NCI-H2227 treated with DMSO at 0.1 percent for 48 hours (cell line): Measurements from ENCODE around the gene DNAH12.
"Not testable (repeated sequence)": the region's sequence is repeated elsewhere in the genome, so short reads cannot be mapped to it uniquely, and the experiment has no call there.

Source experiments
- DNase-seq: peaks from one replicate; lab custom pipeline; 2025; lab: John Stamatoyannopoulos, UW

Gene DNAH12

DNA sequence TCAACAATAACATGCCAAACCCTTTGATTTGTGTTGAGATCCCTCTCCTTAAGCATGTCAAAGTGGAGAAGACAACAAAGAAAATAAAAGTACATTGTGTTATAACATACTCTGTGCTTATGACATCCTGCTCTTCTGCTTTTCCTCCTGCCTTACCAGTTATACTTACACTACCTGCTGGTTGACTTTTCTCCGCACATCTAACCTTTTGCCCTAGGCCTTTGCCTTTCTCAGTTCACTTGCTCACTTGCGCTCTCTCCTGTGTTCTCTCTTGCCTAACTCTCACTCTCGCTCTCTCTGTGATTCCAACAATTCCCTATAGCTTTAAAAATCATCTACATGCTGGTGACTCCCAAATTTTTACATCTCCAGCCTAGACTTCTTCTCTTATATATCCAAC, 5.7 kb downstream of the DNAH12 start:
- no peak for DNase-seq

DNA sequence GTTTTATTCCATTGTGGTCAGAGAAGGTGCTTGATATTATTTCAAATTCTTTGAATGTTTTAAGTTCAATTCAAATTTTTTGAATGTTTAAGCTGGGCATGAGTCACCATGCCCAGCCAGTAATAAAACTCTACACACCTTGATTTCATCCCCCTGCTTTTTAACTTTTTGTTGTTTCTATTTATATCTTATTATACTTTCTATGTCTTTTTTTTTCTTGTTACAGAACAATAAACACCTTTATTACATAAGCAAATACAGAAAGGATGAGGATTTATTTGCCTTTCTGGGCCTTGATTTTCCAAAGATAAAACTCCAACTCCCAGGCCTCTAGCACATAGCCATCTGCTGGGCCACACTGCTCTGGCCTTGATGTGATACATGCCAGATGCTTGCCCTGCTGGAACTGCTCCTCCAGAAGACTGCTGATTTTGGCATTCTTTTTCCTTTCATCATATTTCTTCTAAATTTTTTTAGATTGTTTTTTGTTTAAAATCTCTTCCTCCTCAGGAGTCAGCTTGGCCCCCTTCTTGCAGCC, 14.0 kb downstream of the DNAH12 start:
- no peak for DNase-seq

GRCh38 chr3:57518276-57518915, 25.7 kb downstream of the DNAH12 start:
- DNase-seq = no peak

DNA sequence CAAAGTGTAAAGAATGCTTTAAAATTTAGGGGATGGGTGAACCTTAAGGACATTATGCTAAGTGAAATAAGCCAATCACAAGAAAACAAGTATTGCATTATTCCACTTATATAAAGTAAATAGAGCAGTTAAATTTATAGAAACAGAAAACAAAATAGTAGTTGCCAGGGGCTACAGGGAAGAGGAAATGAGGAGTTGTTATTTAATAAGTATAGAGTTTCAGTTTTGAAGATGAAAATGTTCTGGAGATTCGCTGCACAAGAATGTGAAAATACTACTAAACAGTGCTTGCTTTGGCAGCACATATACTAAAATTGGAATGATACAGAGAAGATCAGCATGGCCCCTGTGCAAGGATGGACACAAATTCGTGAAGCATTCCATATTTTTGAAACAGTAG, 32.0 kb downstream of the DNAH12 start:
- no peak for DNase-seq

GRCh38 chr3:57505901-57506300, 38.2 kb downstream of the DNAH12 start:
- DNase-seq = no peak

DNA sequence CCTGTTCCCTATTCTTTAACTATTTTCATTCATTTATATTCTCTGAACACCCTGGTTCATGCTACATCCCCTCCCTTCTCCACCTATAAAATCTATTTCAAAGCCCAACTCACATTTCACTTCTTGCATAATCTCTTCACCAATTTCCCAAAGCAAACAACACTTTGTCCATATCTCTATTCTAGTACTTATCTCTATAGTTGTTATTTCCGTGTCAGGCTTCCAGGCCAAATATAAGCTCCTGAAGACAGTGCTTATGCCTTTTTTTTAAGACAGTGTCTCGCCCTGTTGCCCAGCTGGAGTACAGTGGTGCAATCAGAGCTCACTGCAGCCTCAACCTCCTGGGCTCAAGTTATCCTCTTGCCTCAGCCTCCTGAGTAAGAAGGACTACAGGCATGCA, 43.6 kb downstream of the DNAH12 start:
- no peak for DNase-seq

DNA sequence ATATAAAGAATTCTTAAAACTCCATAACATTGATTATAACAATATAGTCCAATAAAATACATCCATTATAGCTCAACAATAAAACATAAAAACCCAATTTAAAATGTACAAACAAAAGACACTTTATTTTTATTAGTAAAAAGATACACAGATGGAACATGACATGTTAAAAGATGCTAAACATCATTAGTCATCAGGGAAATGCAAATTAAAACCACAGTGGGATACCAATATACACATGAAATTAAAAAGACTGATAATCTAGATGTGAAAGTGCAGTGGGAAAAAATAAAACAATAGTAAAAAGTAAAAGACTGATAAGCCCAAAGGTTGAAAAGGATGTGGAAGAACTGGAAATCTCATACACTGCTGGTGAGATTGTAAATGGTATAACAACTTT, 46.2 kb downstream of the DNAH12 start:
- DNase-seq = no peak

DNA sequence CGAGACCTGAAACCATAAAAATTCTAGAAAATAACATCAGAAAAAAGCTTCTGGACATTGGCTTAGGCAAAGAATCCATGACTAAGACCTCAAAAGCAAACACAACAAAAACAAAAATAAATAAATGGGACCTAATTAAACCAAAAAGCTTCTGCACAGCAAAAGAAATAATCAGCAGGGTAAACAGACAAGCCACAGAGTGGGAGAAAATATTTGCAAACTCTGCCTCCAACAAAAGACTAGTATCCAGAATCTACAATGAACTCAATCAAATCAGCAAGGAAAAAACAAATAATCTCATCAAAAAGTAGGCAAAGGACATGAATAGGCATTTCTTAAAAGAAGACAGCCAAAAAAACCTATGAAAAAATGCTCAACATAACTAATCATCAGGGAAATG, 59.6 kb downstream of the DNAH12 start:
- no peak for DNase-seq

- DNase-seq = not testable (repeated sequence)
Observed at GRCh38 chr3:57477193-57477592, 67.0 kb downstream of the DNAH12 start.

- DNase-seq = no peak
Observed at GRCh38 chr3:57464801-57465200, 79.3 kb downstream of the DNAH12 start.

GRCh38 chr3:57464011-57464410, 80.1 kb downstream of the DNAH12 start:
- DNase-seq = no peak

DNA sequence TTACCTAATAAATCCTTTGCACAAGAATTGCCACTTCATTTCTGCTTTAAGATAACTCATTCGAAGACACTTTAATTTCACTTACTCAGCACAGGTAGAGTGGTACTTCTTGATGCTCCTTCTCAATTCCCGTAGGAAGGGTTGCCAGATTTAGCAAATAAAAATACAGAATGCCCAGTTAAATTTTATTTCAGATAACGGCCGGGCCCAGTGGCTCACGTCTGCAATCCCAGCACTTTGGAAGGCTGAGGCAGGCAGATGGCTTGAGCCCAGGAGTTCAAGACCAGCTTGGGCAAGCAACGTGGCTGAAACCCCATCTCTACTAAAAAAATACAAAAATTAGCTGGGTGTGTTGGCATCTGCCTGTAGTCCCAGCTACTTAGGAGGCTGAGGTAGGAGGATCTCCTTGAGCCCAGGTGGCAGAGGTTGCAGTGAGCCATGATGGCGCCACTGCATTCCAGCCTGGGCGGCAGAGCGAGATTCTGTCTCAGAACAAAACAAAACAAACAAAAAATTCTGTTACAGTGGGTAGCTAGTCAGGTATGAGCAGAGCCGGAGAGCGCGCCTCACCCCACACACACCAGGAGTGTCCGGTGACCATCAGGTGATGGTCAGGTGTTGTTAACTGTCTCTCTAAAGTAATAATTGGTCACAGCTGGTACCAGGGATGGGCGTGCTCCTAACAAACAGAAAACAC, 92.8 kb downstream of the DNAH12 start:
- no peak for DNase-seq

DNA sequence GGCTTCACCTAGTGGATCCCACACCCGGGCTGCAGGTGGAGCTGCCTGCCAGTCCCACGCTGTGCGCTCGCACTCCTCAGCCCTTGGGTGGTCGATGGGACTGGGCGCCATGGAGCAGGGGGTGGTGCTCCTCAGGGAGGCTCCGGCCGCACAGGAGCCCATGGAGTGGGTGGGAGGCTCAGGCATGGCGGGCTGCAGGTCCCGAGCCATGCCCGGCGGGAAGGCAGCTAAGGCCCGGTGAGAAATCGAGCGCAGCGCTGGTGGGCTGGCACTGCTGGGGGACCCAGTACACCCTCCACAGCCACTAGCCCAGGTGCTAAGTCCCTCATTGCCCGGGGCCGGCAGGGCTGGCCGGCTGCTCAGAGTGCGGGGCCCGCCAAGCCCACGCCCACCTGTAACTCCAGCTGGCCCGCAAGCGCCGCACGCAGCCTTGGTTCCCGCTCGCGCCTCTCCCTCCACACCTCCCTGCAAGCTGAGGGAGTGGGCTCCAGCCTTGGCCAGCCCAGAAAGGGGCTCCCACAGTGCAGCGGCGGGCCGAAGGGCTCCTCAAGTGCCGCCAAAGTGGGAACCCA, 94.8 kb downstream of the DNAH12 start:
- DNase-seq = not testable (repeated sequence)

GRCh38 chr3:57448489-57448888, 95.7 kb downstream of the DNAH12 start:
- DNase-seq = not testable (repeated sequence)

DNA sequence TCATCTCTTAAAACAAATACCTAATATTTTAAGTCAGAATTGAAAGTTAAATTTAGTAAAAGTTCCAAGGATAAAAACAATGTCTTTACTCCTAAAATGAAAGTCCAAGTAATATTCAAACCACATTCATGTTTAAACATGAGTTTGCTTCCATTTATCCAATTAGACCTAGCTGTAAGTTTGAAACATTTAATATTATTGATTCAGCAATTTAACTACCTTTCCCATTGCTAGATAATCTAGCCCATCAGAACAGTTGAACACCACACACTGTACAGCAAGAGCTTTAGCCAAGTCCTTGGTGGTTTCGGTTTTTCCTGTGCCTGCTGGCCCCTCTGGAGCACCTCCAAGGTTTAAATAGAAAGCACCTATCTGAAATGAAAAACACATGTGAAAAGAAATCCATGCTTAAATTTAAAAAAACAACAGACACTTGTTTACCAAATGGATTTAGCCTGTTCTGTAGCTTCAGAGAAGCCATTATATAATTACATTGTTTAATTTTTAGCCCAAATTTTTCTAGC, 97.8 kb downstream of the DNAH12 start:
- no peak for DNase-seq

DNA sequence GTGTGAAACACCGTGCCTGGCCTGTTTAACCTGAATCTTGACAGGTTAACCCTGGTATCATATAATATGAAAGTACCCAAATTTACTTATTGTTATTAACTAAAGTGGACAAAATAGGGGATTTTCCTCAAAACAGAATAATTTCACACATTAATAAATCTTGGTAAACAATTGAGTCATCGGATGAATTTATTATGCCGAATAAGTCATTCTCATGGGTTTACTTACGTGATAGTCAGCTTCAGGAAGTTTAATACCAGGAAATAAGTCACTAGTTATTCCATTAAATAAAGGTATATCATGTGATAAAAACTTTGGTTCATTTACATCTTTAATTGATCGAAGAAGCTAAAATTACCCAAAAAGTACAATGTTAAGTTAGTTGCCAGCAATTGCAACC, 99.7 kb downstream of the DNAH12 start:
- DNase-seq = no peak

DNA sequence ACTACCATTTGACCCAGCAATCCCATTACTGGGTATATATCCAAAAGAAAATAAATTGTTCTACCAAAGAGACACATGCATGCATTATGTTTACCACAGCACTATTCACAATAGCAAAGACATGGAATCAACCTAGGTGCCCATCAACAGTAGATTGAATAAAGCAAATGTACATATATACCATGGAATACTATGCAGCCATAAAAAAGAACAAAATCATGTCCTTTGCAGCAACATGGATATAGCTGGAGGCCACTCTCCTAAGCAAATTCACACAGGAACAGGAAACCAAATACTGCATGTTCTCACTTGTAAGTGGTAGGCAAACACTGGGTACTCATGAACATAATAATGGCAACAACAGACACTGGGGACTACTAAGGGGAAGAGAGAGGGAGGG, 104.0 kb downstream of the DNAH12 start:
- DNase-seq = not testable (repeated sequence)

DNA sequence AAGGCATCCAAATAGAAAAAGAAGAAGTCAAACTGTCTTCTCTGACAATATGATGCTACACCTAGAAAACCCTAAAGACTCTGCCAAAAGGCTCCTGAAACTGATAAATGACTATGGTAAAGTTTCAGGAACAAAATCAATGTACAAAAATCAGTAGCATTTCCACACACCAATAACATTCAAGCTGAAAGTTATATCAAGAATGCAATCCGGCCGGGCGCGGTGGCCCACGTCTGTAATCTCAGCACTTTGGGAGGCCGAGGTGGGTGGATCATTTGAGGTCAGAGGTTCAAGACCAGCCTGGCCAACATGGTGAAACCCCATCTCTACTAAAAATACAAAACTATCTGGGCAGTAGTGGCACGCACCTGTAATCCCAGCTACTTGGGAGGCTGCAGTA, 105.7 kb downstream of the DNAH12 start:
- not testable (repeated sequence) for DNase-seq

DNA sequence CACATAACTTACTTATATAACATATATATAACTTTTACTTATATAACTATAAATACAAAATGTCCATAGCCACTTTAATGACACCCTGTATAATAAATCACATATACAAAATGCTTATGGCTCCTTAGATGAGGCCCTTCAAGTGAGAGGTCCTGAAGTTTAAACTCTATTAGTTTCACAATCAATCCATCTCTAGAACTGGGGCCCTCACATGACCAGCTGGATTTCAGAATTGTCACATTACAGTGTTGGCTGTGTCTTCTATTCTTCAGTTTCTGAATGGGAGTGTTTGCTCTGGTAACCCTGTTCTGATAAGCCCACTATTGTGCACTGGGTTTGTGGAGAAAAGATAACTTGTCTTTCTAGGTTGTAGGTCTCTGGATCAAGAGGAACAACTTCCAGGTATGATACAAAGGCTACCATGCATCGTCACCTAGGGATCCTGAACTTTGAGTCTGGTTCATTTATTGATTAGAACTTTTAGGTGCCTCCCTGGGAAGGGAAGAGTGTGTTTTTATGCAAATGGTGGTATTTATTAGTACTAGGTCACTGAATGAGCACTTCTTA, 107.9 kb downstream of the DNAH12 start:
- no peak for DNase-seq

DNA sequence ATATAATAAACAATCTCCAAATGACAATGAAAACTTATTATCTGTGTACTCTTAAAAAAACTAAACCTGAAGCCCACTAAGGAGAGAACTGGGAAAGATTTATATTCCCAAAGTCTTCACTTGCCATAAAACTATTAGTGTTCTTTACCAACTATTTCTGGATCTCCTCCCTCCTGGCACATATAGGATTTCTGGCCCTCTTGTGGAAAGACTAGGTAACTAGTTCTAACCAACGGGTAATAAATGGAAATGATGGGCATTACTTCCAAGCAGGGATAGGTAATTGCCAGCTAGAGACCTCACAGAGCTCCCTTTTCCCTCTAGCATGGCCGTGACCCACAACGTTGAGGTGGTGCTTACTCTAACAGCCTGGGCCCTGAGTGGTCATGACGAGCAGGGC, 110.1 kb downstream of the DNAH12 start:
- DNase-seq = peak; percentile 43

- DNase-seq = no peak
Observed at GRCh38 chr3:57423335-57423734, 120.8 kb downstream of the DNAH12 start.

DNA sequence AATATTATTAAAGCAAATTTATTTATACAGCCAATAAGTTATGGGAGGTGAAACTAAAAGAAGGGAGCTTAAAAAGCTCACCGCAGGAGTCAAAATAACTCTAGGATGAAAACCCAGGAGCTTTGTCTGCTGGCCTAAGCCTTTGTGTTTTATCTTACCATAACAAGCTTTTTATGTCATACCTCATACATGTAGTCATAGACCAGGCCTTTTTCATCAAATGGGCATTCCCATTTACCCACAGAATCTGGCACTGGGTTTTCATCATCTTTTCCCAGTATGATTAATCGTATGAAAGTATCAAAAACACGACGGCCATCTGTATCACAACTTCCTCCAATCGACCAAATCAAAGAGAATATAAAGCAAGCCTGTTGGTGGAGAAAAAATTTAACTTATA, 122.8 kb downstream of the DNAH12 start:
- DNase-seq = no peak

DNA sequence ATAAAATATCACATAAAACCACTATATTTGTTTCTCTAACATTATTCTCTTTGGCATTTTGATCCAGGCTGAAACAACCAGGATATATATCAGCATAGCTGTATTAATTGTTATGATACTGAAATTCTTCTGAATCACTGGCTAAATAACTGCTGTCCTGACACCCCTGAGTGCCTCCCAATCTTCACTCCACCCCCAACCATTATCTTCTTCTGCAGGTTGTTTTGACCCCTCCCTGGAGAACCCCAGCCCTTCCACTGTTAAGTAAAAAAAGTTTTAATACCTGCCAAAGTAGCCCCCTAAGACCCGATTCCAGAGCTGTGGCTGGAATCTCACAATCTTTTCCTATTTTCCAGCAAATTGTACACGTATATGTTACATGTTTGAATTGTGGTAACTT, 124.1 kb downstream of the DNAH12 start:
- DNase-seq = no peak
